GM23338 (cell line): Measurements from ENCODE around the gene FCHSD2. TPM values are rescaled to one million over a fixed set of nuclear protein-coding genes. Genes with fewer than 3 reads are reported as not detected.

Experiments used
- ATAC-seq: fragments of 200-7000 bp; cut with Tn5 transposase; 3 replicates; pipeline ENCODE4 v1.9.1; 2020
- DNase-seq: peaks from one replicate; pipeline ENCODE4 v3.0.0-alpha.2; 2015; ENCODE audit warnings: low spot score
- H2AFZ ChIP-seq: fragments of 200-600 bp; sonication (generic); 2 replicates; pipeline ENCODE4 v1.8.0; 2016; ENCODE audit warnings: antibody characterized with exemption, mild to moderate bottlenecking, moderate library complexity
- H3F3A ChIP-seq: fragments of 200-600 bp; sonication (generic); replicated peaks from 2 replicates; pipeline ENCODE4 v1.8.0; 2017; ENCODE audit warnings: antibody characterized with exemption, mixed run types, low read depth
- H3K27ac ChIP-seq: fragments of 200-600 bp; sonication (generic); 2 replicates; pipeline ENCODE4 v1.6.1; 2016; ENCODE audit warnings: low read depth
- H3K27me3 ChIP-seq: fragments of 200-600 bp; sonication (generic); 2 replicates; pipeline ENCODE4 v1.8.0; 2016; ENCODE audit warnings: mild to moderate bottlenecking, mixed run types, moderate library complexity; ENCODE audit not compliant: insufficient read depth
- H3K36me3 ChIP-seq: fragments of 200-600 bp; sonication (generic); 2 replicates; pipeline ENCODE4 v1.8.0; 2016; ENCODE audit warnings: mild to moderate bottlenecking; ENCODE audit not compliant: insufficient read depth
- H3K4me1 ChIP-seq: fragments of 200-600 bp; sonication (generic); 2 replicates; pipeline ENCODE4 v1.8.0; 2016; ENCODE audit warnings: mild to moderate bottlenecking, moderate library complexity; ENCODE audit not compliant: insufficient read depth
- H3K4me2 ChIP-seq: fragments of 200-600 bp; sonication (generic); 2 replicates; pipeline ENCODE4 v1.7.1; 2017; ENCODE audit warnings: mixed run types
- H3K4me3 ChIP-seq: fragments of 200-600 bp; sonication (generic); 2 replicates; pipeline ENCODE4 v1.6.1; 2016; ENCODE audit warnings: mixed run types
- H3K79me2 ChIP-seq: fragments of 200-600 bp; sonication (generic); replicated peaks from 2 replicates; pipeline ENCODE4 v1.8.0; 2017; ENCODE audit warnings: mild to moderate bottlenecking; ENCODE audit not compliant: insufficient read depth
- H3K9me2 ChIP-seq: fragments of 200-600 bp; sonication (generic); 2 replicates; pipeline ENCODE4 v1.8.0; 2017; ENCODE audit not compliant: insufficient read depth
- H4K20me1 ChIP-seq: fragments of 200-600 bp; sonication (generic); replicated peaks from 2 replicates; pipeline ENCODE4 v1.8.0; 2017; ENCODE audit warnings: mild to moderate bottlenecking; ENCODE audit not compliant: insufficient read depth
- H3K27ac Mint-ChIP-seq: 2 replicates; pipeline ENCODE4 v1.8.0; 2020; ENCODE audit warnings: inconsistent platforms, mild to moderate bottlenecking, moderate library complexity, mixed read lengths
- H3K27me3 Mint-ChIP-seq: 3 replicates; pipeline ENCODE4 v1.8.0; 2022; ENCODE audit warnings: low read depth, mild to moderate bottlenecking, moderate library complexity, mixed read lengths, inconsistent platforms; ENCODE audit not compliant: insufficient read depth, poor library complexity
- H3K36me3 Mint-ChIP-seq: 3 replicates; pipeline ENCODE4 v1.8.0; 2021; ENCODE audit warnings: low read depth, mild to moderate bottlenecking, inconsistent platforms, moderate library complexity, mixed read lengths
- H3K4me1 Mint-ChIP-seq: 3 replicates; pipeline ENCODE4 v1.8.0; 2020; ENCODE audit warnings: mild to moderate bottlenecking, inconsistent platforms, mixed read lengths
- H3K4me3 Mint-ChIP-seq: 3 replicates; pipeline ENCODE4 v1.8.0; 2021; ENCODE audit warnings: moderate library complexity, mild to moderate bottlenecking, inconsistent platforms, mixed read lengths
- H3K9me3 Mint-ChIP-seq: 3 replicates; pipeline ENCODE4 v1.8.0; 2020; ENCODE audit warnings: moderate library complexity, mild to moderate bottlenecking, inconsistent platforms, mixed read lengths
- NANOG ChIP-seq: IDR thresholded peaks from 2 replicates; pipeline ENCODE4 v1.6.1; 2016; ENCODE audit warnings: antibody characterized with exemption, borderline replicate concordance
- POLR2AphosphoS5 ChIP-seq: IDR thresholded peaks from 2 replicates; pipeline ENCODE4 v1.6.1; 2016; ENCODE audit warnings: antibody characterized with exemption, low read depth
- polyA plus RNA-seq: library from polyadenylated mRNA; unstranded; fragments of >200 nt; fragmentation: Nextera tagmentation; extraction: Ambion mirVana; gene quantifications from 2 replicates; pipeline ENCODE4 v1.2.1, GENCODE V29; 2016
- total RNA-seq: library from RNA; depleted of rRNA; stranded (reverse); fragments of >200 nt; shearing (Covaris generic); gene quantifications from 2 replicates; pipeline ENCODE4 v1.2.3, GENCODE V29; 2014
- TF ChIP-seq, protein P1 (sequence below): fragments of 250-450 bp; sonication (Bioruptor Pico); IDR thresholded peaks from 2 replicates; pipeline ENCODE4 v1.5.0; 2020; ENCODE audit warnings: mild to moderate bottlenecking, moderate library complexity
- TF ChIP-seq, protein P2 (sequence below): IDR thresholded peaks from one replicate; pipeline ENCODE4 v1.6.1; 2018; ENCODE audit warnings: antibody characterized with exemption; ENCODE audit not compliant: unreplicated experiment

Gene FCHSD2
- total and polyA plus RNA-seq, 2 experiments from 2014 or later, result 3.6 to 5.2 TPM

DNA sequence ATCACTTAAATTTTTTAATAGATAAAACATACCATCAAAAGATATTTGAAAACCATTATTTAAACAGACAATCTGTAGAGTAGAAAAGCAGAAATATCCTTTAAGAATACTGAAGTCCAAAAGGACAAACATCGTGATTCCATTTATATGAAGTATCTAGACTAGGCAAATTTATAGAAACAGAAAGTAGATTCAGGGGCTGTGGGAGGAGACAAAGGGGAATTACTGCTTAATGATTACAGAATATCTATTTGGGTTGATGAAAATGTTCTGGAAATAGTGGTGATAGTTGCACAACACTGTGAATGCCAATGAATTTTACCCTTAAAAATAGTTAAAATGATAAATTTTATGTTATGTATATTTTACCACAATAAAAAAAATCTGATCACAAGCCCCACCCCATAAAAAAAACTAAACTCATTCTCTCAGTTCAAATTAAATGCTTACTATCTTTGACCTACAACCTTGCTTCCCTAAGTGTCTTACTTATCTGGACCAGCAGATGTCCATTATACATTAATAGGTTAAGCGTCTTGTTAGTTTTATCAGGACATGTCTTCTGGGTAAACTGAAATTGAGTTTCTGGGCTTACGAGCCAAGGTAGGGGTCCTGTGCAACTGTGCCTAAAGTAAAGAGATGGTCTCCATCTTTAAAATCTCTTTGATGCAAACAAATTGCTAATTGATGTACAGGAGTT lies 86.3 kb downstream of the FCHSD2 start (continued):
- TF ChIP-seq, protein P1, sequence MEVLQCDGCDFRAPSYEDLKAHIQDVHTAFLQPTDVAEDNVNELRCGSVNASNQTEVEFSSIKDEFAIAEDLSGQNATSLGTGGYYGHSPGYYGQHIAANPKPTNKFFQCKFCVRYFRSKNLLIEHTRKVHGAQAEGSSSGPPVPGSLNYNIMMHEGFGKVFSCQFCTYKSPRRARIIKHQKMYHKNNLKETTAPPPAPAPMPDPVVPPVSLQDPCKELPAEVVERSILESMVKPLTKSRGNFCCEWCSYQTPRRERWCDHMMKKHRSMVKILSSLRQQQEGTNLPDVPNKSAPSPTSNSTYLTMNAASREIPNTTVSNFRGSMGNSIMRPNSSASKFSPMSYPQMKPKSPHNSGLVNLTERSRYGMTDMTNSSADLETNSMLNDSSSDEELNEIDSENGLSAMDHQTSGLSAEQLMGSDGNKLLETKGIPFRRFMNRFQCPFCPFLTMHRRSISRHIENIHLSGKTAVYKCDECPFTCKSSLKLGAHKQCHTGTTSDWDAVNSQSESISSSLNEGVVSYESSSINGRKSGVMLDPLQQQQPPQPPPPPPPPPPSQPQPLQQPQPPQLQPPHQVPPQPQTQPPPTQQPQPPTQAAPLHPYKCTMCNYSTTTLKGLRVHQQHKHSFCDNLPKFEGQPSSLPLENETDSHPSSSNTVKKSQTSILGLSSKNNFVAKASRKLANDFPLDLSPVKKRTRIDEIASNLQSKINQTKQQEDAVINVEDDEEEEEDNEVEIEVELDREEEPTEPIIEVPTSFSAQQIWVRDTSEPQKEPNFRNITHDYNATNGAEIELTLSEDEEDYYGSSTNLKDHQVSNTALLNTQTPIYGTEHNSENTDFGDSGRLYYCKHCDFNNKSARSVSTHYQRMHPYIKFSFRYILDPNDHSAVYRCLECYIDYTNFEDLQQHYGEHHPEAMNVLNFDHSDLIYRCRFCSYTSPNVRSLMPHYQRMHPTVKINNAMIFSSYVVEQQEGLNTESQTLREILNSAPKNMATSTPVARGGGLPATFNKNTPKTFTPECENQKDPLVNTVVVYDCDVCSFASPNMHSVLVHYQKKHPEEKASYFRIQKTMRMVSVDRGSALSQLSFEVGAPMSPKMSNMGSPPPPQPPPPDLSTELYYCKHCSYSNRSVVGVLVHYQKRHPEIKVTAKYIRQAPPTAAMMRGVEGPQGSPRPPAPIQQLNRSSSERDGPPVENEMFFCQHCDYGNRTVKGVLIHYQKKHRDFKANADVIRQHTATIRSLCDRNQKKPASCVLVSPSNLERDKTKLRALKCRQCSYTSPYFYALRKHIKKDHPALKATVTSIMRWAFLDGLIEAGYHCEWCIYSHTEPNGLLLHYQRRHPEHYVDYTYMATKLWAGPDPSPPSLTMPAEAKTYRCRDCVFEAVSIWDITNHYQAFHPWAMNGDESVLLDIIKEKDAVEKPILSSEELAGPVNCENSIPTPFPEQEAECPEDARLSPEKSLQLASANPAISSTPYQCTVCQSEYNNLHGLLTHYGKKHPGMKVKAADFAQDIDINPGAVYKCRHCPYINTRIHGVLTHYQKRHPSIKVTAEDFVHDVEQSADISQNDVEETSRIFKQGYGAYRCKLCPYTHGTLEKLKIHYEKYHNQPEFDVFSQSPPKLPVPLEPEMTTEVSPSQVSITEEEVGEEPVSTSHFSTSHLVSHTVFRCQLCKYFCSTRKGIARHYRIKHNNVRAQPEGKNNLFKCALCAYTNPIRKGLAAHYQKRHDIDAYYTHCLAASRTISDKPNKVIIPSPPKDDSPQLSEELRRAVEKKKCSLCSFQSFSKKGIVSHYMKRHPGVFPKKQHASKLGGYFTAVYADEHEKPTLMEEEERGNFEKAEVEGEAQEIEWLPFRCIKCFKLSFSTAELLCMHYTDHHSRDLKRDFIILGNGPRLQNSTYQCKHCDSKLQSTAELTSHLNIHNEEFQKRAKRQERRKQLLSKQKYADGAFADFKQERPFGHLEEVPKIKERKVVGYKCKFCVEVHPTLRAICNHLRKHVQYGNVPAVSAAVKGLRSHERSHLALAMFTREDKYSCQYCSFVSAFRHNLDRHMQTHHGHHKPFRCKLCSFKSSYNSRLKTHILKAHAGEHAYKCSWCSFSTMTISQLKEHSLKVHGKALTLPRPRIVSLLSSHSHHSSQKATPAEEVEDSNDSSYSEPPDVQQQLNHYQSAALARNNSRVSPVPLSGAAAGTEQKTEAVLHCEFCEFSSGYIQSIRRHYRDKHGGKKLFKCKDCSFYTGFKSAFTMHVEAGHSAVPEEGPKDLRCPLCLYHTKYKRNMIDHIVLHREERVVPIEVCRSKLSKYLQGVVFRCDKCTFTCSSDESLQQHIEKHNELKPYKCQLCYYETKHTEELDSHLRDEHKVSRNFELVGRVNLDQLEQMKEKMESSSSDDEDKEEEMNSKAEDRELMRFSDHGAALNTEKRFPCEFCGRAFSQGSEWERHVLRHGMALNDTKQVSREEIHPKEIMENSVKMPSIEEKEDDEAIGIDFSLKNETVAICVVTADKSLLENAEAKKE, result no peak
- TF ChIP-seq NANOG, result no peak
- TF ChIP-seq, protein P2, sequence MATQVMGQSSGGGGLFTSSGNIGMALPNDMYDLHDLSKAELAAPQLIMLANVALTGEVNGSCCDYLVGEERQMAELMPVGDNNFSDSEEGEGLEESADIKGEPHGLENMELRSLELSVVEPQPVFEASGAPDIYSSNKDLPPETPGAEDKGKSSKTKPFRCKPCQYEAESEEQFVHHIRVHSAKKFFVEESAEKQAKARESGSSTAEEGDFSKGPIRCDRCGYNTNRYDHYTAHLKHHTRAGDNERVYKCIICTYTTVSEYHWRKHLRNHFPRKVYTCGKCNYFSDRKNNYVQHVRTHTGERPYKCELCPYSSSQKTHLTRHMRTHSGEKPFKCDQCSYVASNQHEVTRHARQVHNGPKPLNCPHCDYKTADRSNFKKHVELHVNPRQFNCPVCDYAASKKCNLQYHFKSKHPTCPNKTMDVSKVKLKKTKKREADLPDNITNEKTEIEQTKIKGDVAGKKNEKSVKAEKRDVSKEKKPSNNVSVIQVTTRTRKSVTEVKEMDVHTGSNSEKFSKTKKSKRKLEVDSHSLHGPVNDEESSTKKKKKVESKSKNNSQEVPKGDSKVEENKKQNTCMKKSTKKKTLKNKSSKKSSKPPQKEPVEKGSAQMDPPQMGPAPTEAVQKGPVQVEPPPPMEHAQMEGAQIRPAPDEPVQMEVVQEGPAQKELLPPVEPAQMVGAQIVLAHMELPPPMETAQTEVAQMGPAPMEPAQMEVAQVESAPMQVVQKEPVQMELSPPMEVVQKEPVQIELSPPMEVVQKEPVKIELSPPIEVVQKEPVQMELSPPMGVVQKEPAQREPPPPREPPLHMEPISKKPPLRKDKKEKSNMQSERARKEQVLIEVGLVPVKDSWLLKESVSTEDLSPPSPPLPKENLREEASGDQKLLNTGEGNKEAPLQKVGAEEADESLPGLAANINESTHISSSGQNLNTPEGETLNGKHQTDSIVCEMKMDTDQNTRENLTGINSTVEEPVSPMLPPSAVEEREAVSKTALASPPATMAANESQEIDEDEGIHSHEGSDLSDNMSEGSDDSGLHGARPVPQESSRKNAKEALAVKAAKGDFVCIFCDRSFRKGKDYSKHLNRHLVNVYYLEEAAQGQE, result no peak

DNA sequence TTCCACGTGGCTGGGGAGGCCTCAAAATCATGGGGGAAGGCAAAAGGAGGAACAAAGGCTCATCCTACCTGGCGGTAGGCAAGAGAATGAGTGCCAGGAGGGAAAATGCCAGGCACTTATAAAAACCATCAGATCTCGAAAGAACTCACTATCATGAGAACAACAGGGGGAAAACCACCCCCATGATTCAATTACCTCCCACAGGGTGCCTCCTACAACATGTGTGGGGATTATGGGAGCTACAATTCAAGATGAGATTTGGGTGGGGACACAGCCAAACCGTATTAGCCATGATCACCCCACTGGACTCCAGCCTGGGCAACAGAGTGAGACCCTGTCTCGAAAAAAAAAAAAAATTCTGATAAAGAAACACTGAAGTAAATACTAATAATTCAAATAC lies 87.1 kb downstream of the FCHSD2 start:
- H3K36me3 Mint-ChIP-seq, result no peaks in the 10 kb centered on the region
- no peaks in the 10 kb centered on the region for H3K4me1 ChIP-seq
- no peak overlapping the region for H3K4me2 ChIP-seq
- H3K4me3 Mint-ChIP-seq, result no peak overlapping the region
- no peaks in the 10 kb centered on the region for H3K79me2 ChIP-seq
- H3K27ac ChIP-seq, result no peak overlapping the region
- H3K9me3 Mint-ChIP-seq, result no peaks in the 10 kb centered on the region
- no peaks in the 10 kb centered on the region for H4K20me1 ChIP-seq
- no peak overlapping the region for H2AFZ ChIP-seq
- H3K27ac Mint-ChIP-seq, result no peak overlapping the region
- no peaks in the 10 kb centered on the region for H3K27me3 Mint-ChIP-seq
- H3K4me1 Mint-ChIP-seq, result no peaks in the 10 kb centered on the region
- DNase-seq (no peak), ATAC-seq (no peak)
- no peaks in the 10 kb centered on the region for H3K9me2 ChIP-seq
- no peaks in the 10 kb centered on the region for H3K27me3 ChIP-seq
- H3F3A ChIP-seq, result no peaks in the 10 kb centered on the region
- TF ChIP-seq POLR2AphosphoS5, result no peak
- H3K36me3 ChIP-seq, result no peaks in the 10 kb centered on the region
- H3K4me3 ChIP-seq, result no peak overlapping the region
